HEK293 (cell line): ENCODE data around the gene HTATSF1.
A peak's percentile ranks its signal among the peaks of the same experiment; 100 is the strongest.

Experiments used
- CTCF ChIA-PET: fragments of 350-600 bp; formaldehyde crosslinking; extraction: SDS; loops from one replicate; lab custom pipeline; 2021; ENCODE audit warnings: antibody characterized with exemption; lab: Yijun Ruan, JAX
- POLR2A ChIA-PET: fragments of 300-600 bp; formaldehyde crosslinking; extraction: SDS; loops from one replicate; lab custom pipeline; 2020; ENCODE audit warnings: antibody characterized with exemption, inconsistent platforms; lab: Yijun Ruan, JAX
- H3K27ac ChIP-seq: fragments of 200-500 bp; sonication (Bioruptor generic); 2 replicates; pipeline ENCODE4 v1.5.1; 2014; ENCODE audit warnings: low read depth, low read length, control low read depth, inconsistent platforms; ENCODE audit errors: extremely low read depth
- H3K36me3 ChIP-seq, 2 experiments: fragments of 200-500 bp in 1 of 2; sonication (Bioruptor generic) in 1 of 2; 1 replicate in 1 of 2; 2 replicates in 1 of 2; pipeline ENCODE4 v1.5.1; 2014 to 2017; ENCODE audit warnings: inconsistent platforms in 2 of 2, low read length in 2 of 2; ENCODE audit not compliant: control insufficient read depth in 2 of 2, insufficient read depth in 1 of 2
- H3K4me1 ChIP-seq: fragments of 200-500 bp; sonication (Bioruptor generic); 2 replicates; pipeline ENCODE4 v1.5.1; 2014; ENCODE audit warnings: mild to moderate bottlenecking, low read length, inconsistent platforms; ENCODE audit not compliant: control insufficient read depth, insufficient read depth
- H3K4me3 ChIP-seq: 2 replicates; pipeline ENCODE4 v1.5.1; 2011; ENCODE audit warnings: low read depth, mild to moderate bottlenecking, control low read depth, low read length, moderate library complexity
- H3K9me3 ChIP-seq: fragments of 200-500 bp; sonication (Bioruptor generic); 2 replicates; pipeline ENCODE4 v1.5.1; 2014; ENCODE audit warnings: low read depth, low read length, inconsistent platforms; ENCODE audit not compliant: control insufficient read depth, insufficient read depth
- BCL11A ChIP-seq: fragments of 450-650 bp; formaldehyde crosslinking; IDR thresholded peaks from 2 replicates; pipeline ENCODE4 v1.5.1; 2016; ENCODE audit warnings: low read depth, missing biosample characterization, missing genetic modification characterization
- GLIS2 ChIP-seq: fragments of 450-650 bp; formaldehyde crosslinking; IDR thresholded peaks from 2 replicates; pipeline ENCODE4 v1.5.1; 2016; ENCODE audit warnings: missing biosample characterization, missing genetic modification characterization
- KLF17 ChIP-seq: fragments of 450-650 bp; formaldehyde crosslinking; IDR thresholded peaks from 2 replicates; pipeline ENCODE4 v1.5.1; 2016; ENCODE audit warnings: missing biosample characterization, missing genetic modification characterization
- KLF7 ChIP-seq: fragments of 450-650 bp; formaldehyde crosslinking; IDR thresholded peaks from 2 replicates; pipeline ENCODE4 v1.5.1; 2016; ENCODE audit warnings: missing biosample characterization, missing genetic modification characterization, borderline replicate concordance
- OVOL3 ChIP-seq: fragments of 450-650 bp; formaldehyde crosslinking; IDR thresholded peaks from 2 replicates; pipeline ENCODE4 v1.5.1; 2016; ENCODE audit warnings: missing biosample characterization, missing genetic modification characterization
- SCRT2 ChIP-seq: fragments of 450-650 bp; formaldehyde crosslinking; IDR thresholded peaks from 2 replicates; pipeline ENCODE4 v1.5.1; 2016; ENCODE audit warnings: missing biosample characterization, missing genetic modification characterization
- SP3 ChIP-seq: fragments of 450-650 bp; formaldehyde crosslinking; IDR thresholded peaks from 2 replicates; pipeline ENCODE4 v1.5.1; 2016; ENCODE audit warnings: missing biosample characterization, missing genetic modification characterization
- TSHZ1 ChIP-seq: fragments of 450-650 bp; formaldehyde crosslinking; IDR thresholded peaks from 2 replicates; pipeline ENCODE4 v1.5.1; 2016; ENCODE audit warnings: missing biosample characterization, missing genetic modification characterization, borderline replicate concordance
- YY2 ChIP-seq: fragments of 450-650 bp; formaldehyde crosslinking; IDR thresholded peaks from 2 replicates; pipeline ENCODE4 v1.5.1; 2016; ENCODE audit warnings: missing biosample characterization, missing genetic modification characterization
- ZEB2 ChIP-seq: fragments of 450-650 bp; formaldehyde crosslinking; IDR thresholded peaks from 2 replicates; pipeline ENCODE4 v1.5.1; 2016; ENCODE audit warnings: missing biosample characterization, missing genetic modification characterization
- ZNF140 ChIP-seq: fragments of 450-650 bp; formaldehyde crosslinking; IDR thresholded peaks from 2 replicates; pipeline ENCODE4 v1.5.1; 2016; ENCODE audit warnings: missing biosample characterization, missing genetic modification characterization
- ZNF211 ChIP-seq: fragments of 450-650 bp; formaldehyde crosslinking; IDR thresholded peaks from 2 replicates; pipeline ENCODE4 v1.5.1; 2016; ENCODE audit warnings: low read depth, missing biosample characterization, missing genetic modification characterization
- ZNF223 ChIP-seq: fragments of 450-650 bp; formaldehyde crosslinking; IDR thresholded peaks from 2 replicates; pipeline ENCODE4 v1.5.1; 2016; ENCODE audit warnings: missing biosample characterization, missing genetic modification characterization
- ZNF341 ChIP-seq: fragments of 450-650 bp; formaldehyde crosslinking; IDR thresholded peaks from 2 replicates; pipeline ENCODE4; 2016; ENCODE audit warnings: low read depth, missing biosample characterization, missing genetic modification characterization
- ZNF37A ChIP-seq: fragments of 450-650 bp; IDR thresholded peaks from 2 replicates; pipeline ENCODE4 v1.5.1; 2018; ENCODE audit warnings: missing biosample characterization, missing genetic modification characterization
- ZNF426 ChIP-seq: fragments of 450-650 bp; formaldehyde crosslinking; IDR thresholded peaks from 2 replicates; pipeline ENCODE4 v1.5.1; 2017; ENCODE audit warnings: missing biosample characterization, missing genetic modification characterization, mild to moderate bottlenecking, inconsistent platforms, moderate library complexity
- ZNF473 ChIP-seq: fragments of 450-650 bp; formaldehyde crosslinking; IDR thresholded peaks from 2 replicates; pipeline ENCODE4 v1.5.1; 2017; ENCODE audit warnings: missing biosample characterization, missing genetic modification characterization
- ZNF488 ChIP-seq: fragments of 450-650 bp; formaldehyde crosslinking; IDR thresholded peaks from 2 replicates; pipeline ENCODE4 v1.5.1; 2016; ENCODE audit warnings: missing biosample characterization, missing genetic modification characterization
- ZNF549 ChIP-seq: fragments of 450-650 bp; IDR thresholded peaks from 2 replicates; pipeline ENCODE4 v1.5.1; 2018; ENCODE audit warnings: missing biosample characterization, missing genetic modification characterization, mild to moderate bottlenecking, inconsistent platforms, moderate library complexity
- ZNF555 ChIP-seq: fragments of 450-650 bp; formaldehyde crosslinking; conservative IDR thresholded peaks from 2 replicates; pipeline ENCODE4 v1.5.1; 2017; ENCODE audit warnings: missing biosample characterization, mild to moderate bottlenecking, missing genetic modification characterization, inconsistent platforms
- ZNF558 ChIP-seq: fragments of 450-650 bp; formaldehyde crosslinking; IDR thresholded peaks from 2 replicates; pipeline ENCODE4 v1.5.1; 2016; ENCODE audit warnings: missing biosample characterization, missing genetic modification characterization
- ZNF585B ChIP-seq: fragments of 450-650 bp; formaldehyde crosslinking; IDR thresholded peaks from 2 replicates; pipeline ENCODE4 v1.5.1; 2016; ENCODE audit warnings: missing biosample characterization, missing genetic modification characterization
- ZNF645 ChIP-seq: fragments of 450-650 bp; formaldehyde crosslinking; IDR thresholded peaks from 2 replicates; pipeline ENCODE4; 2016; ENCODE audit warnings: missing biosample characterization, missing genetic modification characterization
- ZNF654 ChIP-seq: fragments of 450-650 bp; formaldehyde crosslinking; IDR thresholded peaks from 2 replicates; pipeline ENCODE4 v1.5.1; 2016; ENCODE audit warnings: low read depth, missing biosample characterization, missing genetic modification characterization
- ZNF664 ChIP-seq: fragments of 450-650 bp; formaldehyde crosslinking; IDR thresholded peaks from 2 replicates; pipeline ENCODE4 v1.5.1; 2016; ENCODE audit warnings: missing biosample characterization, missing genetic modification characterization
- ZNF707 ChIP-seq: fragments of 450-650 bp; formaldehyde crosslinking; IDR thresholded peaks from 2 replicates; pipeline ENCODE4 v1.5.1; 2016; ENCODE audit warnings: missing biosample characterization, missing genetic modification characterization
- ZNF777 ChIP-seq: fragments of 450-650 bp; formaldehyde crosslinking; IDR thresholded peaks from 2 replicates; pipeline ENCODE4 v1.5.1; 2017; ENCODE audit warnings: missing biosample characterization, missing genetic modification characterization, borderline replicate concordance
- ZNF843 ChIP-seq: fragments of 450-650 bp; formaldehyde crosslinking; IDR thresholded peaks from 2 replicates; pipeline ENCODE4 v1.5.1; 2016; ENCODE audit warnings: missing biosample characterization, missing genetic modification characterization

HTATSF1 gene

GRCh38 chrX:136491832-136492231, 5.6 kb upstream of the HTATSF1 start:
- POLR2A ChIA-PET, result interaction anchor here (0.6 to 0.7 kb wide), 3 partner anchors 24 to 338 kb away, joined by 5 to 10 read pairs (median 6); no protein-coding TSS in a partner anchor
- CTCF ChIA-PET, result interaction anchor here (0.6 to 1.3 kb wide), 3 partner anchors 14 to 325 kb away, joined by 3 to 4 read pairs (median 3); no protein-coding TSS in a partner anchor
- no peaks in the 10 kb centered on the region for H3K36me3 ChIP-seq
- peaks cover 2% of the 10 kb centered on the region; the same call in 1 of the 2 replicates for H3K4me1 ChIP-seq
- no peak overlapping the region for H3K4me3 ChIP-seq
- no peak overlapping the region for H3K27ac ChIP-seq
- peak; percentile 10; the same call in 1 of the 2 replicates for TF ChIP-seq ZNF654 (tag by site-specific recombination)
- TF ChIP-seq ZNF488 (tag by site-specific recombination), result no peak
- no peak for TF ChIP-seq ZNF558 (tag by site-specific recombination)
- TF ChIP-seq ZNF211, result no peak
- TF ChIP-seq ZNF843 (tag by site-specific recombination), result no peak
- no peak for TF ChIP-seq ZNF341 (tag by site-specific recombination)
- TF ChIP-seq SP3 (tag by site-specific recombination), result no peak
- no peak for TF ChIP-seq ZNF426
- no peak for TF ChIP-seq KLF17
- peak; percentile 14; the same call in 1 of the 2 replicates for TF ChIP-seq SCRT2 (tag by site-specific recombination)
- no peak for TF ChIP-seq KLF7
- TF ChIP-seq OVOL3 (tag by site-specific recombination), result no peak
- no peak for TF ChIP-seq ZNF473
- H3K9me3 ChIP-seq, result no peaks in the 10 kb centered on the region

- TF ChIP-seq ZNF211 (no peak), ZNF223 (no peak), ZNF37A (tag by site-specific recombination) (no peak), ZNF645 (no peak), ZNF777 (tag by site-specific recombination) (no peak), ZEB2 (tag by site-specific recombination) (no peak), GLIS2 (no peak), ZNF555 (tag by site-specific recombination) (no peak), YY2 (tag by site-specific recombination) (no peak), BCL11A (no peak), ZNF707 (tag by site-specific recombination) (no peak), ZNF664 (no peak), ZNF140 (tag by site-specific recombination) (no peak), ZNF585B (no peak), ZNF549 (tag by site-specific recombination) (no peak), ZNF341 (tag by site-specific recombination) (no peak), TSHZ1 (tag by site-specific recombination) (no peak)
- no peaks in the 10 kb centered on the region for H3K9me3 ChIP-seq
- H3K36me3 ChIP-seq, result no peaks in the 10 kb centered on the region
- peaks cover 2% of the 10 kb centered on the region; the same call in 1 of the 2 replicates for H3K4me1 ChIP-seq
- ChIA-PET POLR2A (no interaction called here), CTCF (interaction anchor here (0.6 to 1.3 kb wide), 3 partner anchors 15 to 158 kb away, joined by 4 to 8 read pairs (median 5); no protein-coding TSS in a partner anchor)
- no peak overlapping the region for H3K4me3 ChIP-seq
- no peak overlapping the region for H3K27ac ChIP-seq
These were observed 4.4 kb upstream of the HTATSF1 start for GRCh38 chrX:136493011-136493410.
